ENCODE measurements around the gene BRF1.

The BRF1 gene

GRCh38 chr14:105229099-105229655 lies 71.6 kb downstream of the BRF1 start:
- no peak for DNase-seq (ENCODE audit: low spot score)

GRCh38 chr14:105228562-105228961 lies 72.2 kb downstream of the BRF1 start:
- DNase-seq (ENCODE audit: low spot score) = no peak

- no peak for DNase-seq (ENCODE audit: low spot score)
These were observed 73.5 kb downstream of the BRF1 start for GRCh38 chr14:105227346-105227745.

GRCh38 chr14:105226198-105226597 lies 74.6 kb downstream of the BRF1 start:
- no peak for DNase-seq (ENCODE audit: low spot score)

- no peak for DNase-seq (ENCODE audit: low spot score)
These were observed 75.8 kb downstream of the BRF1 start for GRCh38 chr14:105224845-105225570.

- DNase-seq (ENCODE audit: low spot score) = no peak
These were observed 76.8 kb downstream of the BRF1 start for GRCh38 chr14:105223770-105224544.

- no peak for DNase-seq (ENCODE audit: low spot score)
These were observed 77.5 kb downstream of the BRF1 start for GRCh38 chr14:105223260-105223659.

GRCh38 chr14:105221598-105222178 lies 79.1 kb downstream of the BRF1 start:
- DNase-seq (ENCODE audit: low spot score) = no peak

GRCh38 chr14:105220699-105221597 lies 79.9 kb downstream of the BRF1 start:
- DNase-seq (ENCODE audit: low spot score) = no peak

GRCh38 chr14:105219753-105220152 lies 81.0 kb downstream of the BRF1 start:
- no peak for DNase-seq (ENCODE audit: low spot score)

GRCh38 chr14:105219043-105219612 lies 81.7 kb downstream of the BRF1 start:
- no peak for DNase-seq (ENCODE audit: low spot score)

GRCh38 chr14:105218611-105219010 lies 82.2 kb downstream of the BRF1 start:
- no peak for DNase-seq (ENCODE audit: low spot score)

- no peak for DNase-seq (ENCODE audit: low spot score)
These were observed 83.0 kb downstream of the BRF1 start for GRCh38 chr14:105217774-105218173.

GRCh38 chr14:105216490-105217247 lies 84.1 kb downstream of the BRF1 start:
- DNase-seq (ENCODE audit: low spot score) = no peak

- DNase-seq (ENCODE audit: low spot score) = no peak
These were observed 85.2 kb downstream of the BRF1 start for GRCh38 chr14:105215602-105216001.

- DNase-seq (ENCODE audit: low spot score) = no peak
These were observed 86.4 kb downstream of the BRF1 start for GRCh38 chr14:105214324-105214915.

GRCh38 chr14:105213361-105213760 lies 87.4 kb downstream of the BRF1 start:
- DNase-seq (ENCODE audit: low spot score) = no peak

GRCh38 chr14:105212541-105213300 lies 88.1 kb downstream of the BRF1 start:
- DNase-seq (ENCODE audit: low spot score) = no peak

GRCh38 chr14:105211758-105212089 lies 89.1 kb downstream of the BRF1 start:
- no peak for DNase-seq (ENCODE audit: low spot score)

Data from putamen (tissue), 1 donor.